NCI-H2196 (cell line): ENCODE data around the gene GRID2.

Source experiments
- DNase-seq: peaks from one replicate; lab custom pipeline; 2025; ENCODE audit not compliant: unreplicated experiment; lab: John Stamatoyannopoulos, UW

The GRID2 gene

DNA sequence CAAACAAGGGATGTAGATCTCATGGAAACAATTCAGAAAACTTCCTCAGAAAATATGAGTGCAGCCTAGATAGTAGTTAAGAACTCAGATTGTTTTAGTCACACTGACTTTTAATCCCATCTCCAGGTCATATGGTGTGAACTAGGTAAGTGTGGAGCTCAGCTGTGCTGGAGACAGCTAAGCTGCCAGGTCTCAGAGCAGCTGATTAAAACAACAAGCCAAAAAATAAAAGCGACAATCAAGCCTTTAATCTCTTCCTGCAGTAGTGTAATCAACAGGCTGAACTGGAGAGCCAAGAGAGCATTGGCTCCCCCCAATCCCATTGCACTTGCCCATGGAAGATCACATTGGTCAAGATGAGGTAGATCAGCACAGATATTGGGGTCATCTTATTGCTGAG, 1426.5 kb downstream of the GRID2 start:
- DNase-seq = no peak

DNA sequence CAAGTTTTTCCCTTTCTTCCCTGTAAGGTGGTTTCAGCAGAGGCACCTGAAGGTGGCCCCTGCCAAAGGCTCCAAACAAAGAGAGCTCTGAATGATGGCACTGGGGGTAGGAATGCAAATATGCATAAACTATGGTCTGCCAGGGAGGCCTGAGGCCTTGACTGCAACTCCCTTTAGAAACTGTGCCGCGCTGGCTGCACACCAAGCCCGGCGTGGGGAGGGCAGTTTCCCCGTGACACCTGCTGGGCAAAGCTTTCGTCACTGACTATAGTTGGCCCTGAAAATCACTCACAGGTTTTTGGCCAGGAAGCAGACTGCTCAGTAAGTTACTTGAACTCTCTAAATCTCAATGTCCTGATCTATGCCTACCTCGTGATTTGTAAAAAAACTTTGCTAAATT, 1427.0 kb downstream of the GRID2 start:
- DNase-seq = no peak

GRCh38 chr4:93731456-93731855, 1427.7 kb downstream of the GRID2 start:
- no peak for DNase-seq

- DNase-seq = no peak
Observed at GRCh38 chr4:93732509-93732908, 1428.7 kb downstream of the GRID2 start.

DNA sequence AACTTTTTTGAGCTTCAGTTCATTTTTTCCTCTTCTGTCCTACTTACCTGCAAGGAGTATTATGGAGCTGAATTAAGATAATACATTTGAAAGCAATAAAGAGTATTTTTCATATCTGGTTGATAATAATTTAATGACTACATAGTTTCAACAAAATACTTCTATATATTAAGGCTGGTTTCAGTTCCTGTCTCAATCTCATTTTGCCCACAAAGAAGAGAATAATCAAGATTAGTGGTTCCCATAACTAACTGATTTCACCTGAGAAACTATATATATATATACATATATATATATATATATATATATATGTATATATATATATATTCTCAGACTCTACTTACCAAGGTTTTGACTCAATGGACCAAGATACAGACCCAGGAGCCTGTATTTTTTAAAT, 1437.1 kb downstream of the GRID2 start:
- no peak for DNase-seq

- no peak for DNase-seq
Observed at GRCh38 chr4:93743022-93743421, 1439.3 kb downstream of the GRID2 start.

DNA sequence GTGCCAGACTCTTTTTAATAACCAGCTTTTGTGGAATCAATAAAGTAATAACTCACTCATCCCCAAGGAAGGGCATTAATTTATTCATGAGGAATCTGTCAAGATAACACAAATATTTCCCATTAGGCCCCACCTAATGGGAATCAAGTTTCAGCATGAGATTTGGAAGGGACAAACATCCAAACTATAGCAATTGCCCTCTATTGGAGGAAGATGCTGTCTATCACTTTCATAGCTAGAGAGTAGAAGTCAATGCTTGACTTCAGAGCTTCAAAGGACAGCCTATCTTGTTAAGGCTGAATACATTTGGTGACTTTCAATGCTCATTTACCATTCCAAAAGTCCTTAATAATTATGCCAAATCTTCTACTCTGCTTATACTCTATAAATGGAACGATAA, 1439.9 kb downstream of the GRID2 start:
- no peak for DNase-seq

DNA sequence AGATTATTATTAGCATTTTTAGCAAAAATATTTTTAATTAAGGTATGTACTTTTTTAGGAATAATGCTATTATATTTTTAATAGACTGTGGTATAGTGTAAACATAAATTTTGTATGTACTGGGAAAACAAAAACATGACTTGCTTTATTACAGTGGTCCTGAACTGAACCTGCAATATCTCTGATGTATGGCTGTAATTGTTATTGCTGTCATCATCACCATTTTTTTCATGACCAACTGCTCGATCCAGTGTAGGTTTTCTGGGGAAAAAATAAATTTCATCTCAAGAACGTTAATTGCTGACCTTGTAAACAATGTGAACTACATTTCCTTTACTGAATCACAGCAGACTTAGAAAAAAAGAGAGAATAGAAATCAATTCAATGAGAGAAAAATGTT, 1441.2 kb downstream of the GRID2 start:
- no peak for DNase-seq

DNA sequence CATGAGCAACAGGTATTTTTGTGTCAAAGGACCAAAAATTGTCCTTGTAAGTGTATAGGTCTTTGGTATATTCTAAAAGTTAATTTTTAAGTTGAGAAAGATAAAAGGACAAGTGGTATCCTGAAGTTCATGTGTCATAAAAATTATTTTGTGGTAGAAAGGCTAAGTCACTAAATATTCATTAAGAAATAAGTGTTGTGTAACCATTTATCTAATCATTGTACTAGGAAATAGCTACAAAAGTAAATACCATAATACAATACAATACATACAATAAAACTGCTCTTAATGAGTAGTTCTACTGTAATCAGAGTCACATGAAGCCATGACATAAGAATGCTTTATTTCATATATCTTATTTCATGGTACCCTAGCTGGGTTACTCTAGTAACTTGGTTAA, 1442.3 kb downstream of the GRID2 start:
- no peak for DNase-seq

DNA sequence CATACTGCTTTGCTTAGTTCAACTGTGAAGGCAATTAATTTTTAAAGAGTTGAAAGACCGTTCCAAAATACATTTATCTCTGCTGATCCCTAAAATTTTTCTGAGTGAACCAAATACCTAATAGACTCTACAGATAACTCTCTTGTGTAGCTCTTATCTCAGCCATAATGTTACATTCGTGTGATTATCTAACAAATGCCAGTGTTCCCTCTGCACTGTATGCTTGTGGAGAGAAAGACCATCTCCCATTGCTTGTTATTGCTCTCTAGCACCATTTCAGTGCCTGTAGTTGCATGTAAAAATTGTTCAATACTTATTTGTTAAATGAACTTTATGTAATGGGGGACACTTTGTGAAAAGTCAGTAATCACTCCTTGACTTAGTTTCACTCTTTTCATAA, 1443.5 kb downstream of the GRID2 start:
- no peak for DNase-seq

- DNase-seq = no peak
Observed at GRCh38 chr4:93748373-93749291, 1444.9 kb downstream of the GRID2 start.

- no peak for DNase-seq
Observed at GRCh38 chr4:93749292-93749761, 1445.6 kb downstream of the GRID2 start.

DNA sequence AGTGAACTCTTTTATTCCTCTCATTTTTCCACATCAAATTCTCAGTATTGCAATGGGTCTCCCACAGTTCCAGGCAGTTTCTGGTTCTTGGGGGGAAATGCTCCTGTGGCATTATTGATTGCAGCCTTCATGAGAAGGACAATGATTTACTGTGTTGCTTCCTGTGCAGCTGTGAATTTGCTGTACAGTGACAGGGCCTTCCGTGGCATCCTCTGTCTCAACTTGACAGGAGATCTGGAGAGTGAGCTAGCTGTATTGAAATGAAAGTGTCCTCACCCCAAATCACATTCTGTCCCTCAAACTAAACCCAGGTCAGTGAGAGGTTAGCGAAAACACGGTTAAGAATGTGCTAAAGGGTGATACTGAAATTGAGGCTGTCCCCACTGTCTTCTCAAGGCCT, 1447.6 kb downstream of the GRID2 start:
- DNase-seq = no peak

GRCh38 chr4:93756101-93756500, 1452.3 kb downstream of the GRID2 start:
- DNase-seq = no peak

DNA sequence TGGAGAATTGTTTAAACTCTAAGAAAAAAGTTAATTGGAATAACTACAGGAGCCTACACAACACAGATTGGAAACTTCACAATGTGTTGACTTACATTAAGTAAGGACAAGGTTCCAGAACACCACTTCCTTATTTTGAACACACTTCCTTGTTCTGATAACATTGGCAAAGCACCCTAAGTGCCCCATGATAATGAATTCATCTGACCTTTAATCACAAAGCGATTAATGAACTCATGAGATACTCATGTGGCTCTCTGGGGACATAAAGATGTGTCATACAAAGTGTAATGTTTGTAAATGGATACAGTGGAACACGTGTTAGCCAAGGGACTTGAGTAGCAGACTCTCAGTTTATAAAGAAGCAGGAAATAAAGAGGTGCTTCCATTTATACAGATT, 1455.7 kb downstream of the GRID2 start:
- DNase-seq = no peak

DNA sequence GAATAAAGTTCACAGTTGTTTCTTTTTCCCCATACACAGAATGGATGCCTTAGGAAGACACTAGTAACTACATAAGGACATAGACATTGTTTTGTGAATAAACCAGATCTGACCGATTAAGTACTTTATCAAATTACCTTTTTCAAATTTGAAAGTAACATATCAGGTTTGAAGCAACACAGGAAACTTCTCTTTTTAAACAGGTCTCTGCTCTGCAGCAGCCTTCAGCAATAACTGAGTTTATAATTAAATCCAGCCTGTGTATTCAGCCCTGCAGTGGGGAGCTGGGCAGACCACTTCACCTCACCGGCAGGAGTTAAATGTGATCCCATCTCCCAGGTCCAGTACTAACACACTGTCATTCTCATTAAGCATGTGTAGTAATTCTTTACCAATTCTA, 1456.5 kb downstream of the GRID2 start:
- no peak for DNase-seq

DNA sequence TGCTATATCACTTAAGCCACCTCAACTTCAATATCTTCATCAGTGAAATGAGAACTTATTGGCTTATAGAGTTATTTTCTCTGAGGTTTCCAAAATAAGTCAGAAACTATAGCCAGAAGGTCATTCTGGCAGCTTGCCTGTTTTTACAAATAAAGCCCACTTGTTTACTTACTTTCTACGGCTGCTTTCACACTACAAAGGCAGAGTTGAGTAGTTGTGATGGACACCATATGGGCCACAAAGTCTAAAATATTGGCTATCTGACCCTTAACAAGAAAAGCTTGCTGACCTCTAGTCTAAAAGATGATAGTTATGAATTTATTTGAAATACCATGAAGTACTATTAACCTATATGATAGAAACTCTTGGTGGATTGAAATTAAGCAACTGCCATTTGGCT, 1457.5 kb downstream of the GRID2 start:
- no peak for DNase-seq

- peak; percentile 13 for DNase-seq
Observed at GRCh38 chr4:93764639-93765246, 1461.0 kb downstream of the GRID2 start.

- DNase-seq = no peak
Observed at GRCh38 chr4:93767917-93768316, 1464.2 kb downstream of the GRID2 start.

DNA sequence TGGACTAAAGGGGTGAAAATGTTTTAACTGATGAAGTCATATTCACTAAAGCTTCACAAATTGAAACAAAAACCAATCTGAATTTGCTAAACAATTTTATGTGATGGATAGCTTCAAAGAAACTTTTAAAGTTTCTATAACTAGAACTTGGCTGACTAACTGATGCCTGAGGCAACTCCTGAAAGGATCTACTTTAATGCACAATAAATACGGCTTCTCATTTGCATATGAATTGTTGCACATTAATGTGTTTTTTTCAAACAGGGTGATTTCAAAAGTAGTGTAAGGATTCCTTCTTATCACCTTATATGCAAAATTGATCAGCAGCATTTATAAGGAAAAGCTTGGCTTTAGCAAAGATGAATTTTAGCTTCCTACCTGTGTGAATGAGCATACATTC, 1466.4 kb downstream of the GRID2 start:
- DNase-seq = no peak

DNA sequence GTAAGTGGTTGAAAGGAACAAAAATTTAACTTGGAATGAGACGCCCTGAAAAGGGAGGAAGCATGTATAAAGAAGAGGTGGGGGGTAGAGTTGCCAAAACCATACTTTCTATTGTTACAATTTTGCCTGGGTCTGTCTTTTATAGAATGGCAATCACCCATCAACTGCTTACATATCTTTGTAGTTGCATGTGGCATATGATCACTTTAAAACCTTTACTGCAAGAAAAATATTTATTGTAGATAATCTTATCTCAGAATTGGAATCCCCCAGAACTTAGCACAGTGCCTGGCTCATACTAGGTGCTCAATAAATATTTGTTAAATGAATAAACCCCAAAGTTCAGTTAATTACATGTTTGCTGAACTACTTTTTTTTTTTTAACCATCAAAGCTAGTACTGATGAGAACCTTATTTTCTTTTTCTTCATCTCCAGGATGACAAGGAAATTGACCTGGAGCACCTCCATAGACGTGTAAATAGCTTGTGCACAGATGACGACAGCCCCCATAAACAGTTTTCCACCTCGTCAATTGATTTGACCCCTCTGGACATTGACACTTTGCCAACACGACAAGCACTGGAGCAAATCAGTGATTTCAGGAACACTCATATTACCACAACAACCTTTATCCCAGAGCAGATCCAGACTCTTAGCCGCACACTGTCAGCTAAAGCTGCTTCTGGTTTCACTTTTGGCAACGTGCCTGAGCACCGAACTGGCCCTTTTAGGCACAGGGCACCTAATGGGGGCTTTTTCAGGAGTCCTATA, 1468.1 kb downstream of the GRID2 start:
- no peak for DNase-seq

DNA sequence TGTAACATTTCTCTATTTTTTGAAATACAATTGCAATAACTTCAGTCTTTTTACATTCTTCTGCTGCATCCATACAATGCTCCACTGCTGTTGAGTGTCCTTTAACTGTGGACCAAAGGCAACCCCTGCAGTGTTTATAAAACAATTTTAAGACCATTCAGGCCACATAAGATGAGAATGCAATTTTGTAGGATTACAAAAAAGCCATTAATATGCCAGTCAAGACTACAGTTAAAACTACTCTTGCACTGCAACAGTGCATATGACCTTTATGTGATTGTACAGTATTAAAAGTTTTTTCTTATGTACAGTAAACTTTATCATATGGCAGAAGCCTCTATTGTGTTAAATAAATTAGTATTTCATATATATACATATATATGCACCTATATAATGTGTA, 1469.1 kb downstream of the GRID2 start:
- no peak for DNase-seq
